Measurements from ENCODE around the gene AP5Z1. TPM values are rescaled to one million over a fixed set of nuclear protein-coding genes. Genes with fewer than 3 reads are reported as not detected.

The AP5Z1 gene
- total RNA-seq, 1 donor from 2014 or later: 88.6 TPM

DNA sequence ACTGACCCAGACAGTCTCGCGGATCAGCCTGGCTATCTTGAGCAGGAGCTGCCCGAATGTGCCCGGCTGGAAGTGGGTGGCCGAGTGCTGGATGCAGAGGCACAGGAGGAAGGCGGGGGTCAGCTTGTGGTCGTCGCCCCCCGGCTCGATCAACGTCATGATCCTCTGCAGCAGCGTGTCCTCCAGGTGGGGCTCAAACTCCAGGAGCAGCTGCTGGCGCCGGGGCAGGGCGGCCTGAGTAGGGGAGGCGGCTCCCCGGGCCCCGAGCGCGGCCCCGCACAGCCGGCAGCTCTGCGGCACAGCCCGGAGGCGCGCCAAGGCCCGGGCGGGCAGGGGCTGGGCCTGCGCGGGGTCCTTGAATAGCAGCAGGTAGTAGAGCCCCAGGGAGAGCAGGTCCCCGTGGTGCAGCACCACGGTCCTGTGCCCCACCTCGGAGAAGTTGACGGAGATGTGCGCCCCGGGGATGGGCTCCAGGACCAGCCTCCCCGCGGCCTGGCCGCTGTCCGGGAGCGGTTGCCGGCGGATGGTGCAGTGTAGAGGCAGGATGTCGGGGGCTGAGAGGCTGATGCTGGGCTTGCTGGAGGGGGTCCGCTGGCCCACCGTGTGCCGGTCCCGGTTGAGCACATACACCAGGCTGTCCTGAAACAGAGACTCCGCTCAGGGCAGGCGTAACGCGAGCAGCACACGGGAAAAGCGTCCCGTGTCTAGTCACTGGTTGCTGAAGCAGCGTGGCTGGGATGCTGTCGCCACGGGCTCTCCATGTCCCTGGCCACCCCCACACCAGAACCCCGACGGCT, 59.4 kb downstream of the AP5Z1 start:
- Mint-ChIP-seq H3K4me1 (ENCODE audit: unreplicated experiment) (no peaks in the 10 kb centered on the region), H3K27me3 (ENCODE audit: unreplicated experiment) (peaks cover 6% of the 10 kb centered on the region), H3K27ac (ENCODE audit: unreplicated experiment) (no peak overlapping the region), H3K9me3 (ENCODE audit: unreplicated experiment) (no peaks in the 10 kb centered on the region), H3K4me3 (ENCODE audit: unreplicated experiment) (no peak overlapping the region), H3K36me3 (ENCODE audit: low read depth, unreplicated experiment) (peaks cover 5% of the 10 kb centered on the region)
- DNase-seq (ENCODE audit: low spot score): no peak
- TF ChIP-seq, protein P1, sequence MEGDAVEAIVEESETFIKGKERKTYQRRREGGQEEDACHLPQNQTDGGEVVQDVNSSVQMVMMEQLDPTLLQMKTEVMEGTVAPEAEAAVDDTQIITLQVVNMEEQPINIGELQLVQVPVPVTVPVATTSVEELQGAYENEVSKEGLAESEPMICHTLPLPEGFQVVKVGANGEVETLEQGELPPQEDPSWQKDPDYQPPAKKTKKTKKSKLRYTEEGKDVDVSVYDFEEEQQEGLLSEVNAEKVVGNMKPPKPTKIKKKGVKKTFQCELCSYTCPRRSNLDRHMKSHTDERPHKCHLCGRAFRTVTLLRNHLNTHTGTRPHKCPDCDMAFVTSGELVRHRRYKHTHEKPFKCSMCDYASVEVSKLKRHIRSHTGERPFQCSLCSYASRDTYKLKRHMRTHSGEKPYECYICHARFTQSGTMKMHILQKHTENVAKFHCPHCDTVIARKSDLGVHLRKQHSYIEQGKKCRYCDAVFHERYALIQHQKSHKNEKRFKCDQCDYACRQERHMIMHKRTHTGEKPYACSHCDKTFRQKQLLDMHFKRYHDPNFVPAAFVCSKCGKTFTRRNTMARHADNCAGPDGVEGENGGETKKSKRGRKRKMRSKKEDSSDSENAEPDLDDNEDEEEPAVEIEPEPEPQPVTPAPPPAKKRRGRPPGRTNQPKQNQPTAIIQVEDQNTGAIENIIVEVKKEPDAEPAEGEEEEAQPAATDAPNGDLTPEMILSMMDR (IDR thresholded peaks at IDR 0.05; ENCODE audit: unreplicated experiment): no peak

DNA sequence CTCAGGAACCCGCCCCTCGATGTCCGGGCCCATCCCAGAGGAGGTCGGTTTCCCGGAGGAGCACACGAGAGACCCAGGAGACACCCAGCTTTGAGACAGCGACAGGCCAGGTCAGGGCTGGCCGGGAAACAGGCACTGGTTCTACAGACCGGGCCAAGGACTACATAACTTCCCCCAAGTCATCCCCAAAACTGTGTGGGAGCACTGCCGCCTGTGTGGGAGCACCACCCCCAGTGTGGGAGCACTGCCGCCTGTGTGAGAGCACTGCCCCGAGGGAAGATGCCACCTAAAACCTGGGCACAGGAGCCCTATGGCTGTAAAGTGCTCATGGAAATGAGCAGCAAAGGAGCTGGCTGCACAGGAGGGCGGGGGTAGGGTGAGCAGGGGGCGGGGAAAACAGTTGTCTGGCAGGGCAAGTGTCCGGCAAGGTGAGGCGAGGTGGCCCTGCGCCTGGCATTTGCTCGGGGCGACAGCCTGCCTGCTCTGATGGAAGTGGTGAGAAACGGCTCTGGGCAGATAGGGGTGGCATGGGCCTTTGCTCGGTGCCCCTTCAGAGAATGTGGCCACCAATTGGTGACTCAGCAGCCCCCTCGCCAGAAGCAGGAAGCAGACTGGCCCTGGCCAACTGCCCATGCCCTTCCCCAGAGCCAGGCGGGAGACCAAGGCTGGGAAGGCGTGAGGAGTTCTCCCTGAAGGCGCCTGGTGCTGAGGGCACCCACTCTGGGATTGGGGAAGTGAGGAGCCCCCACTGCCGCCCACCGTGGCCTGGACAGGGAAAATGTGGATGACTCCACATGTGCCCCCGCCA, 60.2 kb downstream of the AP5Z1 start:
- H3K4me1 Mint-ChIP-seq (ENCODE audit: unreplicated experiment): no peaks in the 10 kb centered on the region
- TF ChIP-seq, protein P1 (IDR thresholded peaks at IDR 0.05; ENCODE audit: unreplicated experiment): no peak
- no peak overlapping the region for H3K27ac Mint-ChIP-seq (ENCODE audit: unreplicated experiment)
- H3K27me3 Mint-ChIP-seq (ENCODE audit: unreplicated experiment): peaks cover 6% of the 10 kb centered on the region
- no peak overlapping the region for H3K4me3 Mint-ChIP-seq (ENCODE audit: unreplicated experiment)
- peaks cover 5% of the 10 kb centered on the region for H3K36me3 Mint-ChIP-seq (ENCODE audit: low read depth, unreplicated experiment)
- no peak for DNase-seq (ENCODE audit: low spot score)
- no peaks in the 10 kb centered on the region for H3K9me3 Mint-ChIP-seq (ENCODE audit: unreplicated experiment)

DNA sequence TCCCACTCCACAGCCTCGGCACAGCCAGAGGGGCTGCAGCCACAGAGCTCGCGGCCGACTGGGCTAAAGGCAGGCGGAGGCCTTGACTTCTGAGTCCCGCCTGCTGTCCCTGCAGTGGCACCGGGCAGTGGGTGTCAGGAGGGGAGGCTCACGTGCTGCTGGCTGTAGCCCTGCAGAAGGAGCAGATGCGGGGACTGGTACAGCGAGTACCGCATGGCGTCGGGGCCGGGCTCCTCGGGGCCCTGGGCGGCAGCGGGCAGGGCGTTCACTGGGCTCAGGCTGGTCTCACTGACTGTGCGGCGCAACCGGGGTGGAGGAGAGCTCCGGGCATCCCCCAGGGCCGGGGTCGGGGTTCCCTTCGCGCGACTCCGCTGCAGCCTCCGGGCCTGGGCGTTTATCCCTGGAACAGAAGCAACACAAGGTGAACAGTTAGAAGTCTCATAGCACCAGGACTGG, 60.8 kb downstream of the AP5Z1 start:
- H3K36me3 Mint-ChIP-seq (ENCODE audit: low read depth, unreplicated experiment): peaks cover 5% of the 10 kb centered on the region
- no peak overlapping the region for H3K4me3 Mint-ChIP-seq (ENCODE audit: unreplicated experiment)
- H3K27me3 Mint-ChIP-seq (ENCODE audit: unreplicated experiment): peaks cover 6% of the 10 kb centered on the region
- H3K4me1 Mint-ChIP-seq (ENCODE audit: unreplicated experiment): no peaks in the 10 kb centered on the region
- DNase-seq (ENCODE audit: low spot score): no peak
- TF ChIP-seq, protein P1 (IDR thresholded peaks at IDR 0.05; ENCODE audit: unreplicated experiment): no peak
- H3K9me3 Mint-ChIP-seq (ENCODE audit: unreplicated experiment): no peaks in the 10 kb centered on the region
- no peak overlapping the region for H3K27ac Mint-ChIP-seq (ENCODE audit: unreplicated experiment)

DNA sequence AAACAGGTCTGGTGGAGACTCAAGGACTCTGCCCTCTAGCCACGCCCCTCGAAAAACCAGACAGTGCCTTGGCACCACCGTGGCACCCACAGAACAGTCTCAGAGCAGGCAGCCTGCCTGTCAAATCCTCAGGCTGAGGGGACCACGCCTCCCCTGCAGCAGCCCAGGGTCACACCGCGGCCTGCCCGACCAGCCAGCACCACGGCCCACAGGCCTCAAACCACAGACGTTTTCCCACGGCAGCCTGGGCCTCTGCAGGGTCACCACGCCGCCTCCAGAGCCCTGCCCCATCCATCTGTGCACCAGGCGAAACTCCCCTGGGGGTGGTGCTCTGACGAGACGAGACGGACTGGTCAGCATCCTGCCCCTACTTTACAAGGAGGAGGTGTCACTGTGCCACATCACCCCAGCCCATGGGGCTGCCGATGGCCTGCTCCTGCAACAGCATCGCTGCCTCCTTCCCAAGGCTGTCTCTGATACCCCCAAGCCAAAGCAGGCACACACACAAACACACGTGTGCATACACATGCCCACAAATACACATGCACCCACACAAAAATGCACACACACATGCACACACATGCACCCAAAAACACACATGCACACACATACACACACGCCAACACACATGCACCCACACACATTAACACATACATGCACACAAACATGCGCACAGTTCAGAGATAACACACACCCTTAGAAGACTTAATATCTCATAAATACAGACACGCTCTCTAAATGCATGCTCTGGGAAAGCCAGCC, 61.8 kb downstream of the AP5Z1 start:
- H3K27ac Mint-ChIP-seq (ENCODE audit: unreplicated experiment): peak overlapping the region; percentile 7
- H3K4me3 Mint-ChIP-seq (ENCODE audit: unreplicated experiment): no peak overlapping the region
- H3K4me1 Mint-ChIP-seq (ENCODE audit: unreplicated experiment): peaks cover 2% of the 10 kb centered on the region
- DNase-seq (ENCODE audit: low spot score): no peak
- no peaks in the 10 kb centered on the region for H3K9me3 Mint-ChIP-seq (ENCODE audit: unreplicated experiment)
- peaks cover 5% of the 10 kb centered on the region for H3K27me3 Mint-ChIP-seq (ENCODE audit: unreplicated experiment)
- peaks cover 5% of the 10 kb centered on the region for H3K36me3 Mint-ChIP-seq (ENCODE audit: low read depth, unreplicated experiment)
- TF ChIP-seq, protein P1 (IDR thresholded peaks at IDR 0.05; ENCODE audit: unreplicated experiment): no peak

Measured in endothelial cell (in vitro differentiated cells).